COLO668 (cell line): ENCODE results near the gene PAPSS2.

Experiments used
- DNase-seq: peaks from one replicate; lab custom pipeline; 2025; ENCODE audit not compliant: unreplicated experiment; lab: John Stamatoyannopoulos, UW

PAPSS2 gene

GRCh38 chr10:87775766-87776165, 116.1 kb downstream of the PAPSS2 start:
- no peak for DNase-seq

GRCh38 chr10:87776328-87776727, 116.7 kb downstream of the PAPSS2 start:
- no peak for DNase-seq

- no peak for DNase-seq
Measured at GRCh38 chr10:87781545-87781944, 121.9 kb downstream of the PAPSS2 start.

GRCh38 chr10:87782721-87783120, 123.0 kb downstream of the PAPSS2 start:
- no peak for DNase-seq

- DNase-seq, result no peak
Measured at GRCh38 chr10:87786421-87786820, 126.7 kb downstream of the PAPSS2 start.

- DNase-seq, result no peak
Measured at GRCh38 chr10:87790185-87790584, 130.5 kb downstream of the PAPSS2 start.

- DNase-seq, result no peak
Measured at GRCh38 chr10:87794285-87794684, 134.6 kb downstream of the PAPSS2 start.
